IMR-90 (cell line): ENCODE data around the gene ATP13A2. TPM values are rescaled to one million over a fixed set of nuclear protein-coding genes. Genes with fewer than 3 reads are reported as not detected.

Experiments used
- ATAC-seq: fragments of 200-7000 bp; cut with Tn5 transposase; 2 replicates; pipeline ENCODE4 v1.9.1; 2020; ENCODE audit warnings: low read depth, mild to moderate bottlenecking, moderate library complexity
- BruUV-seq: library from RNA; stranded (reverse); fragments of 400-500 nt; replicated peaks from 2 replicates; lab custom pipeline; 2021; lab: Mats Ljungman, UMichigan
- CTCF ChIA-PET: fragments of 300-600 bp; formaldehyde crosslinking; extraction: SDS; loops from one replicate; lab custom pipeline; 2021; ENCODE audit warnings: antibody characterized with exemption; lab: Yijun Ruan, JAX
- POLR2A ChIA-PET: fragments of 300-600 bp; sonication (Branson Sonifier 250); formaldehyde crosslinking; loops from one replicate; lab custom pipeline; 2022; ENCODE audit warnings: antibody characterized with exemption; ENCODE audit not compliant: unreplicated experiment; lab: Charles Lee
- DNase-seq: peaks from one replicate; pipeline ENCODE4 v3.0.0; 2013
- H2AFZ ChIP-seq: replicated peaks from 2 replicates; pipeline ENCODE3; 2013; ENCODE audit warnings: low read length, mild to moderate bottlenecking; ENCODE audit not compliant: poor library complexity
- H2AK5ac ChIP-seq: 2 replicates; pipeline ENCODE4 v1.6.1; 2013; ENCODE audit warnings: low read depth, low read length, inconsistent platforms
- H2AK9ac ChIP-seq: replicated peaks from 2 replicates; pipeline ENCODE3; 2013; ENCODE audit warnings: mild to moderate bottlenecking, low read depth, low read length, moderate library complexity; ENCODE audit not compliant: poor library complexity
- H2BK120ac ChIP-seq: 2 replicates; pipeline ENCODE4 v1.6.1; 2013; ENCODE audit warnings: low read depth, low read length, inconsistent platforms
- H2BK15ac ChIP-seq: 3 replicates; pipeline ENCODE4 v1.6.1; 2013; ENCODE audit warnings: low read depth, low read length, inconsistent platforms
- H2BK20ac ChIP-seq: 2 replicates; pipeline ENCODE4 v1.6.1; 2013; ENCODE audit warnings: low read depth, mild to moderate bottlenecking, inconsistent platforms, low read length, moderate library complexity
- H2BK5ac ChIP-seq: 2 replicates; pipeline ENCODE4 v1.6.1; 2013; ENCODE audit warnings: mild to moderate bottlenecking, low read depth, low read length, inconsistent platforms; ENCODE audit not compliant: poor library complexity, severe bottlenecking
- H3K14ac ChIP-seq: replicated peaks from 2 replicates; pipeline ENCODE4 v1.6.1; 2013; ENCODE audit warnings: low read depth, low read length, inconsistent platforms
- H3K18ac ChIP-seq: 2 replicates; pipeline ENCODE4 v1.6.1; 2013; ENCODE audit warnings: low read depth, low read length, control low read depth
- H3K23ac ChIP-seq: 2 replicates; pipeline ENCODE4 v1.6.1; 2013; ENCODE audit warnings: low read depth, low read length, inconsistent platforms
- H3K27ac ChIP-seq: 2 replicates; pipeline ENCODE4 v1.5.1; 2013; ENCODE audit warnings: mild to moderate bottlenecking, control low read depth, low read length; ENCODE audit not compliant: insufficient read depth
- H3K27me3 ChIP-seq: 2 replicates; pipeline ENCODE4 v1.6.1; 2013; ENCODE audit warnings: low read length; ENCODE audit not compliant: control insufficient read depth, insufficient read depth
- H3K36me3 ChIP-seq: 2 replicates; pipeline ENCODE4 v1.6.1; 2013; ENCODE audit warnings: low read length, mixed read lengths; ENCODE audit not compliant: control insufficient read depth, insufficient read depth
- H3K4ac ChIP-seq: 2 replicates; pipeline ENCODE4 v1.6.1; 2013; ENCODE audit warnings: low read depth, low read length, inconsistent platforms
- H3K4me1 ChIP-seq: 2 replicates; pipeline ENCODE4 v1.6.1; 2013; ENCODE audit warnings: low read length, mixed read lengths; ENCODE audit not compliant: control insufficient read depth, insufficient read depth
- H3K4me2 ChIP-seq: 2 replicates; pipeline ENCODE4 v1.6.1; 2013; ENCODE audit warnings: low read depth, mild to moderate bottlenecking, control low read depth, low read length, moderate library complexity
- H3K4me3 ChIP-seq: 2 replicates; pipeline ENCODE4 v1.5.1; 2013; ENCODE audit warnings: low read depth, mild to moderate bottlenecking, control low read depth, low read length, moderate library complexity; ENCODE audit not compliant: insufficient read depth
- H3K56ac ChIP-seq: 2 replicates; pipeline ENCODE4 v1.6.1; 2013; ENCODE audit warnings: low read length, inconsistent platforms; ENCODE audit not compliant: insufficient read depth; ENCODE audit errors: extremely low read depth
- H3K79me1 ChIP-seq, 2 experiments: 2 replicates each; pipeline ENCODE4 v1.6.1; 2013; ENCODE audit warnings: low read length in 2 of 2, inconsistent platforms in 1 of 2, low read depth in 1 of 2
- H3K9ac ChIP-seq: 2 replicates; pipeline ENCODE4 v1.6.1; 2013; ENCODE audit warnings: low read depth, low read length, control low read depth
- H3K9me1 ChIP-seq: 2 replicates; pipeline ENCODE4 v1.6.1; 2013; ENCODE audit warnings: low read length, inconsistent platforms; ENCODE audit not compliant: insufficient read depth
- H3K9me3 ChIP-seq: 2 replicates; pipeline ENCODE4 v1.6.1; 2013; ENCODE audit warnings: low read length; ENCODE audit not compliant: control insufficient read depth, insufficient read depth
- H4K20me1 ChIP-seq: 2 replicates; pipeline ENCODE4 v1.6.1; 2013; ENCODE audit warnings: low read length, inconsistent platforms; ENCODE audit not compliant: insufficient read depth
- H4K5ac ChIP-seq: 2 replicates; pipeline ENCODE4 v1.6.1; 2013; ENCODE audit warnings: mild to moderate bottlenecking, low read depth, low read length, control low read depth
- H4K8ac ChIP-seq, 2 experiments: 2 replicates each; pipeline ENCODE4 v1.6.1; 2013; ENCODE audit warnings: low read depth in 2 of 2, low read length in 2 of 2, control low read depth in 1 of 2, inconsistent platforms in 1 of 2
- H4K91ac ChIP-seq: 2 replicates; pipeline ENCODE4 v1.6.1; 2013; ENCODE audit warnings: low read depth, low read length, inconsistent platforms; ENCODE audit not compliant: insufficient read depth
- BHLHE40 ChIP-seq: fragments of 150-350 bp; IDR thresholded peaks from 2 replicates; pipeline ENCODE4 v1.6.1; 2016; ENCODE audit warnings: mild to moderate bottlenecking, low read depth, low read length
- CEBPB ChIP-seq: IDR thresholded peaks from 2 replicates; pipeline ENCODE4 v1.6.1; 2012; ENCODE audit warnings: low read depth, low read length, improper control_type of control experiment
- CHD1 ChIP-seq: IDR thresholded peaks from 2 replicates; pipeline ENCODE4 v1.6.1; 2012; ENCODE audit warnings: low read depth, low read length, improper control_type of control experiment
- ELK1 ChIP-seq: fragments of 150-350 bp; IDR thresholded peaks from 2 replicates; pipeline ENCODE4 v1.6.1; 2016; ENCODE audit warnings: low read depth, mild to moderate bottlenecking, low read length, moderate library complexity, borderline replicate concordance
- FOS ChIP-seq: fragments of 150-350 bp; IDR thresholded peaks from 2 replicates; pipeline ENCODE4 v1.6.1; 2016; ENCODE audit warnings: low read depth, low read length
- MAFK ChIP-seq: IDR thresholded peaks from 2 replicates; pipeline ENCODE4 v1.6.1; 2012; ENCODE audit warnings: low read depth, low read length, improper control_type of control experiment
- MAZ ChIP-seq: IDR thresholded peaks from 2 replicates; pipeline ENCODE4 v1.6.1; 2012; ENCODE audit warnings: low read depth, mild to moderate bottlenecking, low read length, improper control_type of control experiment, moderate library complexity, borderline replicate concordance
- MXI1 ChIP-seq: IDR thresholded peaks from 2 replicates; pipeline ENCODE4 v1.6.1; 2012; ENCODE audit warnings: low read depth, mild to moderate bottlenecking, low read length, moderate library complexity, borderline replicate concordance
- NFE2L2 ChIP-seq: fragments of 150-350 bp; IDR thresholded peaks from 2 replicates; pipeline ENCODE4 v1.6.1; 2016; ENCODE audit warnings: low read depth, mild to moderate bottlenecking, low read length
- POLR2A ChIP-seq: IDR thresholded peaks from 2 replicates; pipeline ENCODE4 v1.6.1; 2012; ENCODE audit warnings: mild to moderate bottlenecking, low read depth, low read length
- RAD21 ChIP-seq: IDR thresholded peaks from 2 replicates; pipeline ENCODE4 v1.6.1; 2012; ENCODE audit warnings: low read length, improper control_type of control experiment
- RCOR1 ChIP-seq: IDR thresholded peaks from 2 replicates; pipeline ENCODE4 v1.6.1; 2012; ENCODE audit warnings: mild to moderate bottlenecking, low read length, improper control_type of control experiment; ENCODE audit not compliant: insufficient replicate concordance
- RFX5 ChIP-seq: IDR thresholded peaks from 2 replicates; pipeline ENCODE4 v1.8.0; 2012; ENCODE audit warnings: low read depth, mild to moderate bottlenecking, low read length, moderate library complexity
- SMC3 ChIP-seq: fragments of 150-350 bp; IDR thresholded peaks from 2 replicates; pipeline ENCODE4 v1.6.1; 2016; ENCODE audit warnings: low read depth, mild to moderate bottlenecking, antibody characterized with exemption, low read length, moderate library complexity
- USF2 ChIP-seq: fragments of 150-350 bp; IDR thresholded peaks from 2 replicates; pipeline ENCODE4 v1.6.1; 2017; ENCODE audit warnings: mild to moderate bottlenecking, antibody characterized with exemption, low read length, low read depth
- WGBS, 2 experiments: methylation state at CpG; one replicate each; pipeline versions ENCODE4 v1.1.5 to v1.1.7; 2013; ENCODE audit warnings: missing lambda C conversion rate in 2 of 2; ENCODE audit not compliant: insufficient read length in 1 of 2; ENCODE audit errors: extremely low coverage in 2 of 2; 5-methylcytosine and 5-hydroxymethylcytosine counted together
- dilution Hi-C: fragments of 300-500 bp; cut with HindIII; formaldehyde crosslinking; loops from one replicate; pipeline ENCODE4 v1.14.3; 2018; ENCODE audit warnings: low sequenced_read_pairs; ENCODE audit not compliant: unreplicated experiment
- in situ Hi-C: fragments of 300-500 bp; cut with MboI; formaldehyde crosslinking; loops from 3 replicates; pipeline ENCODE4 v1.14.3; 2019; ENCODE audit warnings: low sequenced_read_pairs, inconsistent platforms, mixed read lengths
- intact Hi-C: fragments of 100-400 bp; cut with micrococcal nuclease; formaldehyde crosslinking; loops from 2 replicates; pipeline ENCODE4 v1.10.0; 2022
- polyA plus RNA-seq, 3 experiments: library from polyadenylated mRNA; depleted of rRNA; stranded (reverse); fragments of >200 nt; gene quantifications; 2 replicates each; pipeline ENCODE4 v1.2.3, GENCODE V29; 2012; ENCODE audit warnings: low replicate concordance in 1 of 3
- total RNA-seq: library from RNA; depleted of rRNA; stranded (reverse); fragments of >200 nt; gene quantifications from 2 replicates; pipeline ENCODE4 v1.2.3, GENCODE V29; 2012

Gene ATP13A2
- total and polyA plus RNA-seq, 2 of the 4 experiments (the other 2 are of a cell fraction) = 5.7 to 18.9 TPM

- DNase-seq = no peak
- dilution Hi-C loops = no loop called here
- H3K36me3 ChIP-seq = peaks cover 26% of the 10 kb centered on the region
- in situ Hi-C loops = loop anchor here (25.0 kb wide), 1 partner anchor 431 kb away; the partner anchor contains the start of gene NBPF1
- intact Hi-C loops = no loop called here
- H2BK20ac ChIP-seq = no peak overlapping the region
- no peak overlapping the region for H2BK15ac ChIP-seq
- H3K27me3 ChIP-seq = no peaks in the 10 kb centered on the region
- H2AFZ ChIP-seq = no peak overlapping the region
- no peaks in the 10 kb centered on the region for H3K4me1 ChIP-seq
- H3K27ac ChIP-seq = no peak overlapping the region
- no peak overlapping the region for H3K56ac ChIP-seq
- no peak overlapping the region for H4K5ac ChIP-seq
- H2AK9ac ChIP-seq = no peak overlapping the region
- no peaks in the 10 kb centered on the region for H3K9me1 ChIP-seq
- H2AK5ac ChIP-seq = no peak overlapping the region
- peaks cover 29 to 38% of the 10 kb centered on the region in 2 experiments for H3K79me1 ChIP-seq
- POLR2A ChIA-PET = no interaction called here
- no peak overlapping the region for H4K91ac ChIP-seq
- no peak overlapping the region for H3K4ac ChIP-seq
- H3K4me2 ChIP-seq = no peak overlapping the region
- no peak overlapping the region for H3K18ac ChIP-seq
- H2BK5ac ChIP-seq = no peak overlapping the region
- H3K4me3 ChIP-seq = no peak overlapping the region
- TF ChIP-seq NFE2L2 (no peak), SMC3 (no peak), MAFK (no peak), USF2 (no peak), POLR2A (no peak), RAD21 (no peak), BHLHE40 (no peak), MXI1 (no peak), FOS (no peak), CEBPB (no peak), MAZ (no peak), CHD1 (no peak), ELK1 (no peak), RFX5 (no peak), RCOR1 (no peak)
- peaks cover 18% of the 10 kb centered on the region; the same call in 1 of the 2 replicates for H4K20me1 ChIP-seq
- H3K9me3 ChIP-seq = no peaks in the 10 kb centered on the region
- no TSS peak for BruUV-seq
- 100% methylated on average over 1 of the region's 5 CpGs; no CpG with 5 or more reads in 1 of the 2 experiments for WGBS, 2 experiments
- H4K8ac ChIP-seq = no peak overlapping the region
- H3K9ac ChIP-seq = no peak overlapping the region
- no peak overlapping the region for H3K23ac ChIP-seq
- no peak for ATAC-seq
- CTCF ChIA-PET = no interaction called here
- H2BK120ac ChIP-seq = no peak overlapping the region
- no peak overlapping the region for H3K14ac ChIP-seq
Observed at GRCh38 chr1:17043676-17044075, 31.9 kb upstream of the ATP13A2 start.
